Urinary bladder (tissue), 4 donors: ENCODE results near the gene MIP. TPM values are rescaled to one million over a fixed set of nuclear protein-coding genes. Genes with fewer than 3 reads are reported as not detected.
"Not testable (repeated sequence)": the region's sequence is repeated elsewhere in the genome, so short reads cannot be mapped to it uniquely, and the experiment has no call there.

Source experiments
- DNase-seq: peaks from one replicate; pipeline ENCODE4 v3.0.0-alpha.2; 2015; ENCODE audit errors: extremely low spot score
- H3K27ac ChIP-seq: one replicate; pipeline ENCODE4 v1.5.1; 2013; ENCODE audit warnings: low read depth, mild to moderate bottlenecking, moderate library complexity
- H3K36me3 ChIP-seq: one replicate; pipeline ENCODE4 v1.6.1; 2013; ENCODE audit warnings: mild to moderate bottlenecking, moderate library complexity; ENCODE audit not compliant: insufficient read depth
- H3K4me1 ChIP-seq: one replicate; pipeline ENCODE4 v1.6.1; 2013; ENCODE audit warnings: mild to moderate bottlenecking, moderate library complexity; ENCODE audit not compliant: insufficient read depth
- H3K4me3 ChIP-seq: one replicate; pipeline ENCODE4 v1.5.1; 2013; ENCODE audit warnings: low read depth, low read length
- WGBS: extraction: QIAGEN DNeasy Blood & Tissue Kit; methylation state at CpG from one replicate; pipeline ENCODE4 v1.1.7; 2013; 5-methylcytosine and 5-hydroxymethylcytosine counted together
- polyA plus RNA-seq: library from polyadenylated mRNA; stranded (reverse); fragments of 200-250 nt; gene quantifications from one replicate; pipeline ENCODE4 v1.2.3, GENCODE V29; 2013
- total RNA-seq: library from RNA; depleted of rRNA; stranded (reverse); fragments of >200 nt; gene quantifications from one replicate; pipeline ENCODE4 v1.2.3, GENCODE V29; 2014
- donor health status: healthy with polysubstance abuse.
- donor health status: healthy.

The MIP gene
- total and polyA plus RNA-seq, 2 donors: not detected

DNA sequence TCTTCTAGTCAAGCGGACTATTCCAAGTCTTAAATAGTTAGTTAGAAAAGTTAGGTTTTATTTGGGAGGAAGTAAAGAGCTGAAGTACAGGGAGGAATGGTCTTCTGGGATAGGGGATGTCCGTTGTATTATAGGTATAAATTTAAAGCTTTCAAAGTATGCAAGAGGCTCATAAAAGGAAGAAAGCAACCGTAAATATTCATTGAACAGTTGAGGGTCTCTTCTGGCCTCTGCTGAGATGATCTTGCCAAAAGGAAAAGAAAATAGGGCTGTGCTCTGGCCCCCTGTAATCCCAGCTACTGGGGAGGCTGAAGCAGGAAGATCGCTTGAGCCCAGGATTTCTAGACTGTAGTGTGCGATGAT lies 4.9 kb downstream of the MIP start:
- peak overlapping the region; percentile 53 for H3K4me3 ChIP-seq
- H3K36me3 ChIP-seq: no peaks in the 10 kb centered on the region
- H3K4me1 ChIP-seq: no peaks in the 10 kb centered on the region
- WGBS: 30% methylated on average over 5 of the region's 5 CpGs
- peak overlapping the region; percentile 66 for H3K27ac ChIP-seq
- DNase-seq: no peak

DNA sequence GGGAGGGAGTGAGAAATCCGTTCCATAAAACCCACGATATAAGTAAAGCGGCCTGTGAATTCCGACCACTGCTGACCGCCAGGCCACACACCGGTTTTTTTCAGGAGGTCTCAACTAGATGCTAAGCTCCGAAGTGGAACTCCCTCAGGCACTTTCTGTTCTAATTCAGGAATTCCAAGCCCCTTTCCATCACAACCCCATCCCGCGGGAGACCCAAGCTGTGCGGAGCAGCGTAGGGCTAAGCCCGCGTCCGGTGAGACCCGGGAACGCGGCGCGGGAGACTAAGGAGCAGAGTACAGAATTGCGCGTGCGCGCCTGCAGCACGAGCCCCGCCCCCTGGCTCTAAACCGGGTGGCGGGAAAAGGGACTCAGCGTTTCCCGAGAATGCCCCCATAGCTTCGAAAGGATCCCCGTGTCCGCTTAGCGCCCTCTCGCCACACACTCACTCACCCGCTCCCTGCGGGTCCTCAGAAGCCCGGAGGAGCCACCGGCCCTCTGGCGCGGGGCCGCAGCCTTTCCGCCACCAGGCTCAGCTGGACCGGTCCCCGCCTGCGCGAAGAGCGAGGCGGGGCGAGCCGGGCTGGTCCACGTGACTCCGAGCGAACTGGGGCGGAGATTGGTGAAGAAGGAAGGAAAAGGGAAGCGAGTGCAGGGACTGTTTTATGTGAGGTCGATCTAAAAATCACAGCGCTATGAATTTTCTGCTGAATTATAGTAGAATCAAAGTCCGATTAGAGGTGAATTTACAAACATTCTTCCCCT lies 5.4 kb downstream of the MIP start, which contains the start of gene TIMELESS:
TSS of gene TIMELESS (minus strand) at position 567 of the 762 bp plus-strand sequence. CDS start 15,256 bp downstream, outside the sequence.
- under 1% methylated on average over 58 of the region's 58 CpGs for WGBS
- peak; percentile 83 for DNase-seq
- Histone ChIP-seq H3K4me3 (peak within 1 kb of the TSS; percentile 53), H3K36me3 (no peaks in the 10 kb centered on the region), H3K4me1 (no peaks in the 10 kb centered on the region), H3K27ac (peak within 1 kb of the TSS; percentile 90)

DNA sequence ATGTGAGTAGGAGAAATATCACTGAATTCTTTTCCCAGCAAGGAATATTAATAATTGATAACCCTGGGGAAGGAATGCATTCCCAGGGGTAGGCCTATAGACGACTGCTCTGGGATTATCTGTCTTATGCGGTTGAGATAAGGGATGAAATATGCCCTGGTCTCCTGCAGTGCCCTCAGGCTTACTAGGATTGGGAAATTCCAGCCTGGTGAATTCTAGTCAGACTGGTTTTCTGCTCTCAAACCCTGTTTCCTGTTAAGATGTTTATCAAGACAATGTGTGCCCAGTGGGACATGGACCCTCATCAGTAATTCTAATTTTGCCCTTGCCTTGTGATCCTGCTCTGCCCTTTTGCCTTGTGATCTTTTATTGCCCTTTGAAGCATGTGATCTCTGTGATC lies 11.2 kb downstream of the MIP start:
- not testable (repeated sequence) for H3K27ac ChIP-seq, H3K4me3 ChIP-seq, H3K36me3 ChIP-seq, DNase-seq, H3K4me1 ChIP-seq
- 57% methylated on average over 2 of the region's 2 CpGs for WGBS

DNA sequence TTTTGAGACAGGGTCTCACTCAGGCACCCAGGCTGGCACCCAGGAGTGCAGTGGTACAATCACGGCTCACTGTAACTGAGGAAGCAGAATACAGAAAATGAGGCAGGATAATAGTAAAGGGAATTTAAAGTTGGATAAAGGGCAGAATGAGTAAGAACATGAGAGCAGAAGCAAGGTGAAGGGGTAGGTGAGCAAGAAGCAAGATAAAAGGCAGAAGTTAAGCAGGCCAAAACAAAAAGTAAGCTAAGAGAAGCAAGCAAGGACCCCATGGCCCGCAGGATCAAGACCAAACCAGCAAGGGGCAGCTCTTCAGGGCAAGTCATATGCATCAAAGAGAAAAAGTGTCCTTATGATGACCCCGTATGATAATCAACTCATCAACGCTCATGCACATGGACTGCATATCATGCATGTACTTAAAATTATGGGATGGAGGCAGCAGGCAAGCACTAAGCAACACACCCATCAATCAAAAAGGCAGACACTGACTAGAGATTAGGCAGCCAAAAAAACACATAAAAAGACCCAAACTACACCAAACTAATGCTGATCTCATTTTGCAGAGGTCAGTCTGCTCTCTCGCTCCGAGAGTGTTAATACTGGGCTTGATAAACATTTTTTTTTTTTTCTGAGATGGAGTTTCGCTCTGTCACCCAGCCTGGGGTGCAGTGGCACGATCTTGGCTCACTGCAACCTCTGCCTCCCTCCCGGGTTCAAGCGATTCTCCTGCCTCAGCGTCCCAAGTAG lies 16.9 kb downstream of the MIP start:
- no peak for DNase-seq
- H3K36me3 ChIP-seq: no peaks in the 10 kb centered on the region
- WGBS: 83% methylated on average over 11 of the region's 11 CpGs
- H3K27ac ChIP-seq: no peak overlapping the region
- no peaks in the 10 kb centered on the region for H3K4me1 ChIP-seq
- no peak overlapping the region for H3K4me3 ChIP-seq

DNA sequence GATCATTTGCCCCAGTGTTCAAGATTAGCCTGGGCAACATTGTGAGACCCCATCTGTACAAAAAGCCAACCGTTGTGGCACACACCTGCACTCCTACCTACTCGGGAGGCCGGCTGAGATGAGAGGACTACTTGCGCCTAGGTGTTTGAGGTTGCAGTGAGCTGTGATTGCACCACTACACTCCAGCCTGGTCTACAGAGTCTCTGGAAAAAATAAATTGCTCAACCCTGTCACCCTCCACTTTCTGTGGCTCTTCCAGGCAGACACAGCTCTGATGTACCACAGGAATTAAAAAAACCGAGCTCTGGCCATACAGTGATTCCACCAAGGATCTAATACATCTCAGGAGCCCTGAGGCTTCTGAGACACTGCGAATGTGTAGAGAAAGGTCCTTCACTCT lies 19.6 kb downstream of the MIP start:
- no peaks in the 10 kb centered on the region for H3K4me1 ChIP-seq
- no peak overlapping the region for H3K4me3 ChIP-seq
- no peak for DNase-seq
- H3K36me3 ChIP-seq: no peaks in the 10 kb centered on the region
- H3K27ac ChIP-seq: no peak overlapping the region
- WGBS: 95% methylated on average over 6 of the region's 6 CpGs

DNA sequence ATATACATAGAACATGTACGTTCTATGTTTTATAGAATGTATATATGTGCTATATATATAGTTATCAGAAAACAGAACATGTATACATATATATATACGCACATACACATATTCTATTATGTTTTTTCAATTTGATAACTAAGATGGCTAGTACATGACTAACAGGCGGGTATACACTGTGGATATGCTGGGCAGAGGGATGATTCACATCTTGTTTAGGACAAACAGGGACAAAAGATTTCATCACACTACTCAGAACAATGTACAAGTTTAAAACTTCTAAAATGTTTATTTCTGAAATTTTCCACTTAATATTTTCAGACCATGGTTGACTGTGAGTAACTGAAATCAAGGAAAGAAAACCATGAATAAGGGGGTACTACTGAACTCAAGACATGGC lies 22.6 kb downstream of the MIP start:
- no peaks in the 10 kb centered on the region for H3K36me3 ChIP-seq
- H3K4me3 ChIP-seq: no peak overlapping the region
- no peak for DNase-seq
- WGBS: 96% methylated on average over 3 of the region's 3 CpGs
- H3K4me1 ChIP-seq: no peaks in the 10 kb centered on the region
- no peak overlapping the region for H3K27ac ChIP-seq

DNA sequence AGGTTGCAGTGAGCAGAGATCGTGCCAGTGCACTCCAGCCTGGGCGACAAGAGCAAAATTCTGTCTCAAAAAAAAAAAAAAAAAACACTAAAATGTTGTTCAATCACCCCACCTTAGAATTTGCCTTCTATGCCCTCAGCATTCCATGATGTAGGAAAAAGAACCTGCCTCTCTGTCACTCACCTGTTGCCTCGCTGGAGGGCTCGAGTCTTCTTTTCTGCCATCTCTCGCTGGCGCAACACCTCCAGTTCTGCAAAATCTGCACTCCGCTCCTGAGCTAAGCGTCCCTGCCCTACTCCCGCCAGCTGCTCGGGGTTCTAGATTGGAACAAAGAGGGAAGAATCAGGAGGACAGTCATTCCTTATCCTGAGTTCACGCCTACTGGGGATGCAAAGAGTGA lies 23.2 kb downstream of the MIP start:
- WGBS: 98% methylated on average over 11 of the region's 11 CpGs
- H3K4me1 ChIP-seq: no peaks in the 10 kb centered on the region
- no peak for DNase-seq
- no peak overlapping the region for H3K4me3 ChIP-seq
- H3K27ac ChIP-seq: no peak overlapping the region
- H3K36me3 ChIP-seq: no peaks in the 10 kb centered on the region

DNA sequence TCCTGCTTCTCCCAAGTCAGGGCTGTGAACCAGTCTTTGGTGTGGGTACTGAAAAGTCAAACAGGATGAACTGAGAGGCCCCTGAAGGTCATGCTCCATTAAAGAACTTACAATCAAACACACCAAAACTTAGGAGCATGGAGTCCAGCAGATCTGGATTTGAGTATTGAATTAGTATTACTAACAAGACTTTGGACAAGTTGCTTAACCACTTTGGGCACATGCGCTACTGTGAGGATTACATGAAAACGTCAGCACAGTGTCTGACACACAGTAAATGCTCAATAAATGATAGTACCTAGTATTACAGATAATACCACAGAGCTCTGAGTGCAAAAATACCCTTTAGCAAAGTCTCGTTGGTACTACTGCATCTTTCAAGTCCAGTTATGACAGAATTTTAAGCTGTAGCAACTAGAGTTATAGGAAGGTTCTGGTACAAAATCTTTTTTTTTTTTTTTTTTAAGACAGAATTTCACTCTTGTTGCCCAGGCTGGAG lies 28.5 kb downstream of the MIP start:
- H3K27ac ChIP-seq: no peak overlapping the region
- no peaks in the 10 kb centered on the region for H3K4me1 ChIP-seq
- DNase-seq: no peak
- no peak overlapping the region for H3K4me3 ChIP-seq
- no peaks in the 10 kb centered on the region for H3K36me3 ChIP-seq
- 58% methylated on average over 3 of the region's 3 CpGs for WGBS

DNA sequence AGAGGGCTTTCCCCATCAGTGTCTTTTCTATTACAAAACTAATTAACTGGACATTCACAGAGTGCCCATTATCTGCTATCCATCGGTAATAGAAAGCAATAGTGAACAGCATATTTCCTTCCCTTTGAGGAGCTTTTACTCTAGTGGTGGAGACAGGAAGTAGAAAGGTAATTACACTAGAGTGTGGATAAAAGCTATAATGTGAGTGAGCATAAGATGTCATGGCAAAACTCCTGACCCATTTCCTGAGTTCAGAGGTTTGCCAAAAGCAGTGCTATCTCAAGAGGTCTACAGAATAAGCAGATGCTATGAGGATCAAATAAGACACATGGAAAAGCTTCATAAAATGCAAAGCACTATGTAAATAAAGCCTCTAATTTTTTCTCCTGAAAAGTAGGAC lies 29.3 kb downstream of the MIP start:
- no peak for DNase-seq
- 80% methylated on average over 1 of the region's 1 CpG for WGBS
- no peaks in the 10 kb centered on the region for H3K36me3 ChIP-seq

DNA sequence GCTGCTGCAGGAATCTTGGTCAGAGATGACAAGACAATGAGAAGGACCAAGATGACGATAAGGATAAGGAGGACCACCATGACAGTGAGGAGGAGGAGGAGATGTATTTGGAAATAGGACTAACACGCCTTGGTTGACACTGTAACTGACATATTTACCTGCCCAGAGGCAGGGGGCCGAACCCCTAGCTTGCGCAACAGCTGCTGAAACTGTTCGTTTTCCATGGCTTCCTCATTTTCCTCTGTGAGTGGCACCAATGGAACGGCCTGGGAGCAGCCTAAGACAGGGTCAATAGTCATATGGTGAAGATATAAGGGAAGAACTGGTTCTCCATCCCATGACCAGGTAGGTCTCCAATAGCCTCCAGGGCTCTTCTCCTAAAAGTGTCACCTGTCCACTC lies 34.0 kb downstream of the MIP start:
- DNase-seq: no peak
- no peak overlapping the region for H3K27ac ChIP-seq
- H3K4me1 ChIP-seq: no peaks in the 10 kb centered on the region
- H3K36me3 ChIP-seq: peaks cover 4% of the 10 kb centered on the region
- 86% methylated on average over 6 of the region's 6 CpGs for WGBS
- no peak overlapping the region for H3K4me3 ChIP-seq

More for the DNA sequence above, 29.3 kb downstream of the MIP start:
- Histone ChIP-seq H3K4me1 (no peaks in the 10 kb centered on the region), H3K27ac (no peak overlapping the region), H3K4me3 (no peak overlapping the region)

DNA sequence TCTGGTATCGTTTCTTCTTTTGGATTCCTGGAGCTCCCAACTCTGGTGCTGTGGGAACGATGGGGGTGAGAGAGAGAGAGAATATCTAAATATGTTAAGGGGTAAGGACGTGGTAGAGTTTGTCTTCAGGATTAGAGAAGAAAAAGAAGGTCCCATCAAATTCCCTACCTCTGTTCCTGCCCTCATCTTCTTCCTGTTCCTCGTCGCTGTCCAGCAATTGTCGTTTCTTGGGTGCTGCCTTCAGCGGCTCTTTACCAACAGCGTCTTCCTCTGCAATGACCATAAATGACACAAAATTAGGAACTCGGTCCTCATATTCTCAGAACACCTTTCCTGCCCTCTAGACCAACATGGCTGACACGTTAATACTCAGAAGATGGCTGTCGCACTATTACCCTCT lies 36.7 kb downstream of the MIP start:
- Histone ChIP-seq H3K4me3 (no peak overlapping the region), H3K36me3 (peaks cover 4% of the 10 kb centered on the region), H3K27ac (no peak overlapping the region), H3K4me1 (no peaks in the 10 kb centered on the region)
- WGBS: 94% methylated on average over 11 of the region's 11 CpGs
- no peak for DNase-seq

DNA sequence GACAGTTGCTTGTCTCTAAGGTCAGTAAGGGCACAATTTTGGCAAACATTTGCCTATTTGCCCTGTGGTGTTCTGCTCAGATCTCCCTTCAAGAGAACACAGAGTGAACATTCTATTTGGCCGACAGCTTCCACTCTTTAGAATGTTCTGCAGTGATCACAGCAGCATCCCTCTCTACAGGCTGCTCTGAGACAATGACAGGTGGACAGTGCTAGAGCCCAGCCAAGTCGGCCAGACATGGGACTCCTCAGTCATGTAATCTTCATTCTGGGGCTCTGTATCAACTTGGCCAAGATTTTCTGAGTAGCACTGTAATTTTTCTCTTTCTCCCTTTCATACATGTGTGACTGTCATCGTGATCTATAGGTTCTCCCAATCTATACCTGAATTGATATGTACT lies 40.1 kb downstream of the MIP start:
- Histone ChIP-seq H3K4me3 (no peak overlapping the region), H3K4me1 (no peaks in the 10 kb centered on the region), H3K36me3 (peaks cover 4% of the 10 kb centered on the region), H3K27ac (no peak overlapping the region)
- no peak for DNase-seq
- 93% methylated on average over 3 of the region's 3 CpGs for WGBS

DNA sequence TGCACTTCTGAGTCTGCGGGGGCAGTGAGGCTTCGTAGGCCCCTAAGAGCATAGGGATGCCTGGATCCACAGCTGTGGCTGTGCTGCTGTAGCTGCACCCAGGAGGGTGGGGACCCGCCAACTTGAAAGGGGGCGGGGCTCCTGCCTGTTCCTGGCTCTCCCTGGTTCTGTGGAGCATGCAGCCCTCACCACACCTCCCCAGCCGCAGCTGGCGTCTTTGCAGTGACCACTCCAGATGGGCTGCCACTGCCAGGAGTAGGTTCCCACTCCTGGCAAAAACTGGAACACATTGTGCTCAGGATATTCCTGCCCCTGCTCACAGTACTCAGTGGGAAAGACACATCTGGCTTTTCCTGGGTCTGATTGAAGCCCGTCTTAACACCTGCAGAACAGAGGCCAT lies 41.1 kb downstream of the MIP start:
- no peak overlapping the region for H3K27ac ChIP-seq
- no peaks in the 10 kb centered on the region for H3K4me1 ChIP-seq
- H3K4me3 ChIP-seq: no peak overlapping the region
- H3K36me3 ChIP-seq: peaks cover 4% of the 10 kb centered on the region
- DNase-seq: no peak
- WGBS: 74% methylated on average over 7 of the region's 7 CpGs
